Natural killer cell treated with Interleukin-12 subunit alpha and Interleukin-12 subunit beta and Interleukin-15 and Interleukin-18, amount 100 ng/mL, for 72 hours (primary cell): Measurements from ENCODE around the gene OR5I1. TPM values are rescaled to one million over a fixed set of nuclear protein-coding genes. Genes with fewer than 3 reads are reported as not detected.

ENCODE experiments used
- total RNA-seq, 2 donors: library from RNA; stranded (reverse); gene quantifications; one replicate each; pipeline ENCODE4 v1.2.3, GENCODE V29; 2022

The OR5I1 gene
- total RNA-seq, 2 donors from 2014 or later, result not detected

Other genes with a start within 250 kb of the OR5I1 start
- not detected for gene OR5D13, start 163.0 kb downstream of the OR5I1 start, total RNA-seq
- gene OR5D14, start 140.8 kb downstream of the OR5I1 start, total RNA-seq, result not detected
- not detected for gene OR5L1, start 125.0 kb downstream of the OR5I1 start, total RNA-seq
- not detected for gene OR5D18, start 116.8 kb downstream of the OR5I1 start, total RNA-seq
- gene OR5L2, start 109.2 kb downstream of the OR5I1 start, total RNA-seq, result not detected
- gene OR5D16, start 97.6 kb downstream of the OR5I1 start, total RNA-seq, result not detected
- gene TRIM51, start 53.1 kb downstream of the OR5I1 start, total RNA-seq, result 1 to 10 TPM in 1 of 2 donors, not detected in 1; 2.2 TPM
- not detected for gene OR5W2, start 21.8 kb downstream of the OR5I1 start, total RNA-seq
- not detected for gene OR10AG1, start 33.5 kb upstream of the OR5I1 start, total RNA-seq
- gene OR5F1, start 58.2 kb upstream of the OR5I1 start, total RNA-seq, result not detected
- not detected for gene OR5AS1, start 91.3 kb upstream of the OR5I1 start, total RNA-seq
- gene OR8I2, start 156.9 kb upstream of the OR5I1 start, total RNA-seq, result not detected
- not detected for gene OR8H2, start 167.3 kb upstream of the OR5I1 start, total RNA-seq
- gene OR8H3, start 186.0 kb upstream of the OR5I1 start, total RNA-seq, result not detected
- not detected for gene OR8J3, start 203.8 kb upstream of the OR5I1 start, total RNA-seq
- not detected for gene OR8K5, start 223.9 kb upstream of the OR5I1 start, total RNA-seq
- gene OR5J2, start 240.2 kb upstream of the OR5I1 start, total RNA-seq, result not detected